ENCODE results near the gene SKA1. TPM values are rescaled to one million over a fixed set of nuclear protein-coding genes. Genes with fewer than 3 reads are reported as not detected.
"Not testable (repeated sequence)": the region's sequence is repeated elsewhere in the genome, so short reads cannot be mapped to it uniquely, and the experiment has no call there.

The SKA1 gene
- total RNA-seq, 2 donors from 2014 or later, result 2.6 to 2.7 TPM

DNA sequence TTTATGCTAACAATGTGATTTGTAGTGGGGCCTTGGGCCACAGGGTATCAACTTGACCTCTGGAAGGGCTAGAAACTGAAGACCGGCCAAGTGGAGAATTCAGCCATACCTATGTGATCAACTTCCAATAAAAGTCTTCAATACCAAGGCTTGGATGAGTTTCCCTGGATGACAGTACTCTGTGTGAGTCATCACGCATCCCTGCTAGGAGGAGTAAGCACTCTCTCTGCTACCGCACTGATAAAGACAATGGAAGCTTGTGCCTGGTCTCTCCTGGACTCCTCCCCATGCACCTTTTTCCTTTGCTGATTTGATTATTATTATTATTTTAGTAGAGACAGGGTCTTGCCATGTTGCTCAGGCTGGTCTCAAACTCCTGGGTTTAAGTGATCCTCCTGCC lies 58.1 kb downstream of the SKA1 start:
- 98% methylated on average over 3 of the region's 3 CpGs for WGBS
- Histone ChIP-seq H3K36me3 (no peaks in the 10 kb centered on the region), H3K4me3 (no peak overlapping the region), H3K4me1 (replicated peaks) (no peaks in the 10 kb centered on the region), H3K27me3 (replicated peaks; ENCODE audit: insufficient read depth) (no peaks in the 10 kb centered on the region), H3K27ac (no peak overlapping the region), H3K9me3 (no peaks in the 10 kb centered on the region)
- intact Hi-C loops (cut with DNase I), result no loop called here
- TF ChIP-seq POLR2AphosphoS5 (IDR thresholded peaks at IDR 0.05) (no peak), POLR2A (IDR thresholded peaks at IDR 0.05) (no peak)
- TF ChIP-seq, protein P1, sequence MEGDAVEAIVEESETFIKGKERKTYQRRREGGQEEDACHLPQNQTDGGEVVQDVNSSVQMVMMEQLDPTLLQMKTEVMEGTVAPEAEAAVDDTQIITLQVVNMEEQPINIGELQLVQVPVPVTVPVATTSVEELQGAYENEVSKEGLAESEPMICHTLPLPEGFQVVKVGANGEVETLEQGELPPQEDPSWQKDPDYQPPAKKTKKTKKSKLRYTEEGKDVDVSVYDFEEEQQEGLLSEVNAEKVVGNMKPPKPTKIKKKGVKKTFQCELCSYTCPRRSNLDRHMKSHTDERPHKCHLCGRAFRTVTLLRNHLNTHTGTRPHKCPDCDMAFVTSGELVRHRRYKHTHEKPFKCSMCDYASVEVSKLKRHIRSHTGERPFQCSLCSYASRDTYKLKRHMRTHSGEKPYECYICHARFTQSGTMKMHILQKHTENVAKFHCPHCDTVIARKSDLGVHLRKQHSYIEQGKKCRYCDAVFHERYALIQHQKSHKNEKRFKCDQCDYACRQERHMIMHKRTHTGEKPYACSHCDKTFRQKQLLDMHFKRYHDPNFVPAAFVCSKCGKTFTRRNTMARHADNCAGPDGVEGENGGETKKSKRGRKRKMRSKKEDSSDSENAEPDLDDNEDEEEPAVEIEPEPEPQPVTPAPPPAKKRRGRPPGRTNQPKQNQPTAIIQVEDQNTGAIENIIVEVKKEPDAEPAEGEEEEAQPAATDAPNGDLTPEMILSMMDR (IDR thresholded peaks at IDR 0.05), result no peak
- no peak for DNase-seq (ENCODE audit: low spot score)

DNA sequence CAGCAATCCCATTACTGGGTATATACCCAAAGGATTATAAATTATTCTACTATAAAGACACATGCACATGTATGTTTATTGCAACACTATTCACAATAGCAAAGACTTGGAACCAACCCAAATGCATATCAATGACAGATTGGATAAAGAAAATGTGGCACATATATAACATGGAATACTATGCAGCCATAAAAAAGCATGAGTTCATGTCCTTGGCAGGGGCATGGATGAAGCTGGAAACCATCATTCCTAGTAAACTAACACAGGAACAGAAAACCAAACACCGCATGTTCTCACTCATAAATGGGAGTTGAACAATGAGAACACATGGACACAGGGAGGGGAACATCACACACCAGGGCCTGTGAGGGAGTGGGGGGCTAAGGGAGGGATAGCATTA lies 61.9 kb downstream of the SKA1 start:
- WGBS, result 92% methylated on average over 1 of the region's 1 CpG
- H3K9me3 ChIP-seq; DNase-seq (ENCODE audit: low spot score); H3K36me3 ChIP-seq; H3K27ac ChIP-seq; intact Hi-C loops (cut with DNase I); H3K4me3 ChIP-seq; H3K27me3 ChIP-seq (replicated peaks; ENCODE audit: insufficient read depth); H3K4me1 ChIP-seq (replicated peaks): not testable (repeated sequence)

DNA sequence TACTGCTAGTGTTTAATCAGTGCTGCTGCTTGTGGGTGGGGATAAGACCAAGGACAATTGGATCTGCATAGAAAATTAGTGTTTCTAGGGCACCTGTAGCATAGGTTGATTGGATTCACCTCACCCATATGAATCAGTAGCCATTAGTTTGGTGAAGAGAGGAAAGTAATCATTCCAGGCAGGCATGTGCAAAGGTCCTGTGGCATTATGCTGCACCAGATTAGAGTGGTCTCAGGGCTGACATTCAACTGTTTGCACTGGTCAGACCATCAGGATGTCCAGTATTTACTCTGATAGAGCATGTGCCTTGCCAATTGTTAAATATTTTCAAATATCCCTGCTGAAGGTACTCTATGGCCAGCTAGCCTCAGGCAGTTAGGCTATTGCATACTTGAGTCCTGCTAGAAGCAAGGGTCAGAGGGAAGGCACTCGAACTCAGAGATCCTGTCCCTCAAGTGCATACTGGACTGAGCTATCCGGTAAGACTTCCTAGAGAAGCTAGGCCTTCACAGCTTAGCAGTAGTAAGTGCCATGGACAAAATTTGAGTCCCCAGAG lies 64.7 kb downstream of the SKA1 start:
- no peaks in the 10 kb centered on the region for H3K9me3 ChIP-seq
- no peak overlapping the region for H3K27ac ChIP-seq
- TF ChIP-seq, protein P1 (IDR thresholded peaks at IDR 0.05), result no peak
- TF ChIP-seq POLR2A (IDR thresholded peaks at IDR 0.05) (no peak), POLR2AphosphoS5 (IDR thresholded peaks at IDR 0.05) (no peak)
- no peaks in the 10 kb centered on the region for H3K27me3 ChIP-seq (replicated peaks; ENCODE audit: insufficient read depth)
- intact Hi-C loops (cut with DNase I), result no loop called here
- no peaks in the 10 kb centered on the region for H3K4me1 ChIP-seq (replicated peaks)
- H3K4me3 ChIP-seq, result no peak overlapping the region
- DNase-seq (ENCODE audit: low spot score), result no peak
- 91% methylated on average over 2 of the region's 2 CpGs for WGBS
- no peaks in the 10 kb centered on the region for H3K36me3 ChIP-seq

DNA sequence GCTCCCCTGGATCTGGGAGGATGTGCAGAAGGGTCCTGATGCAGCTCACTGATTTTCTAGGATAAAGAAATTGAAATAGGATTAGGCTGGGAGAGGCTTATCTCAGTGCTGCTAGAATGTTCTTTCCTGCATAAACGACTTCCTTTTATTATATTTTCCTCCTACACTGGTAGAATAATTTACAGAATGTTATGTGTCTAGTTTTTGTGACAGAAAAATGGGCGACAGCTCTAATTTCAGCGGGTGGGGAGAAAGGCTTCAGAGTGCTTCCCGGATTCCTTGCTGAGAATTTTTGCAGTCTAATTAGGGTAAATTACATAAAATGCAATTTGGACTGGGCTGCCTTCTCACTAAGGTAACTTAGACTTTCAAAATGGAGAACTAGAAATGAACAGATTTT lies 66.2 kb downstream of the SKA1 start:
- H3K27me3 ChIP-seq (replicated peaks; ENCODE audit: insufficient read depth), result no peaks in the 10 kb centered on the region
- no peak for DNase-seq (ENCODE audit: low spot score)
- H3K36me3 ChIP-seq, result no peaks in the 10 kb centered on the region
- TF ChIP-seq POLR2A (IDR thresholded peaks at IDR 0.05), result no peak
- TF ChIP-seq, protein P1 (IDR thresholded peaks at IDR 0.05), result no peak
- no peak for TF ChIP-seq POLR2AphosphoS5 (IDR thresholded peaks at IDR 0.05)
- no peaks in the 10 kb centered on the region for H3K9me3 ChIP-seq
- H3K4me3 ChIP-seq, result no peak overlapping the region
- WGBS, result 35% methylated on average over 4 of the region's 4 CpGs
- no peaks in the 10 kb centered on the region for H3K4me1 ChIP-seq (replicated peaks)
- H3K27ac ChIP-seq, result no peak overlapping the region
- intact Hi-C loops (cut with DNase I), result no loop called here

DNA sequence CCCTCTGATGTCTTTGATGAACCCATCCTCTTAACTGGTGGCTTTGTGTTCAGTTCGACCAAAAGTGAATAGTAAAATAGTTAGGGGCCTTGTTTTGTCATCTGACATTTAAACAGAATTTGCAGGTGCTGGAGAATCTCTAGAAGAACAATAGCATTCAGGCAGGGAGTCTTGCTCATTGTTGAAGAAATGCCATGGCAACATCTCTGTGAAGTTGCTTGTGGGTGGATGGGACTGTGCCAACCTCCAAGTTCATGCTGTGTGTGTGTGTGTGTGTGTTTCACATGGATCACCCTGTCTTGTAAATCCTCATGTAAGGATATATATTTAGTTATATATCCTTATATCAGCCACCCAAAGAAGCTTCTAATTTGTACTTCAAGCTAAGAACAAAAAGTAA lies 66.7 kb downstream of the SKA1 start:
- Histone ChIP-seq H3K36me3 (no peaks in the 10 kb centered on the region), H3K4me1 (replicated peaks) (no peaks in the 10 kb centered on the region), H3K9me3 (no peaks in the 10 kb centered on the region), H3K27ac (no peak overlapping the region), H3K27me3 (replicated peaks; ENCODE audit: insufficient read depth) (no peaks in the 10 kb centered on the region), H3K4me3 (no peak overlapping the region)
- intact Hi-C loops (cut with DNase I), result no loop called here
- TF ChIP-seq, protein P1 (IDR thresholded peaks at IDR 0.05), result no peak
- TF ChIP-seq POLR2AphosphoS5 (IDR thresholded peaks at IDR 0.05) (no peak), POLR2A (IDR thresholded peaks at IDR 0.05) (no peak)
- 13% methylated on average over 1 of the region's 1 CpG for WGBS
- DNase-seq (ENCODE audit: low spot score), result no peak

Other genes with a start within 250 kb of the SKA1 start
- 10 to 100 TPM; 28.5 to 31.1 TPM for gene MYO5B, start 179.9 kb upstream of the SKA1 start, total RNA-seq
- gene CFAP53, start 108.6 kb upstream of the SKA1 start, total RNA-seq, result 1 to 10 TPM in 1 of 2 donors, under 1 TPM in 1; 0.59 to 4.7 TPM
- gene MBD1, start 93.5 kb upstream of the SKA1 start, total RNA-seq, result 100 to 1,000 TPM in 1 of 2 donors, 10 to 100 TPM in 1; 65.4 to 121 TPM
- gene CXXC1, start 87.4 kb upstream of the SKA1 start, total RNA-seq, result 10 to 100 TPM; 61.9 to 87.4 TPM
- 10 to 100 TPM; 10.6 to 12.6 TPM for gene MAPK4, start 185.0 kb downstream of the SKA1 start, total RNA-seq

Measured in prostate gland (tissue), 2 donors.